ENCODE data around the gene ERAL1.

DNA sequence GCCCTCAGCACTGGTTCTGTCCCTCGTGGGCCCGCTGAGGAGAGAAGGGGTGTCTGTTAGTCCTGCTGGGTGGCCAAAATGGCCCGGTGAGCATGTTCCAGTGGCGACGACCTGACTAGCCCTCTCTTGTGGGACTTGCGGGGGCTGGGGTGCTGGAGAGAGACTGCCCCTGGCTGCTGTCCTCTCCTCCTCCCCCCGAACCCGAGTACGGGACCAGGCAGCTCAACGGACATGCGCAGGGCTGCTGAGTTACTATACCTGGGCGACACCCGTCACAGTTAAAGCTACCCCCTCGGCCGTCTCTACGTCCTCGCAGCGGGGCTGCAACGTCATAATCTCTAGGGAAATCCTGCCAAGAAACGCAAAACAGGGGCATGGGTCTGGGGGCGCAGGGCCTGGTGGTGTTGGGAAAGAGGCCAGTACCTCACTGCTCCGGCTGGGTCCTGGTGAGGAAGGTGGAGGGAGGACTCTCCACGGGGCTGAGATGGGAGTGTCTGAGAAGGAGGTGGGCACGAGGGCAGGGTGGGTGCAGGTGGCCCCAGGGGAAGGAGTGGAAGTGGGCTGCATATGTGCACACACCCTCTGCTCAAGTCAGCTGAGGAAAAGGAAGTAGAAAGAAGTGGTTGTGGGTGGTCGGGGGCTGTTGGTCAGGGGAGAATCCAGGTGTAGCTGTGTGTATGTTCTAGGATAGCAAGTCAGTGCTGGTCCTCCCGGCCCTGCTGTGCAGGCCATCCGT lies 29.3 kb downstream of the ERAL1 start:
- TF ChIP-seq, protein P1, sequence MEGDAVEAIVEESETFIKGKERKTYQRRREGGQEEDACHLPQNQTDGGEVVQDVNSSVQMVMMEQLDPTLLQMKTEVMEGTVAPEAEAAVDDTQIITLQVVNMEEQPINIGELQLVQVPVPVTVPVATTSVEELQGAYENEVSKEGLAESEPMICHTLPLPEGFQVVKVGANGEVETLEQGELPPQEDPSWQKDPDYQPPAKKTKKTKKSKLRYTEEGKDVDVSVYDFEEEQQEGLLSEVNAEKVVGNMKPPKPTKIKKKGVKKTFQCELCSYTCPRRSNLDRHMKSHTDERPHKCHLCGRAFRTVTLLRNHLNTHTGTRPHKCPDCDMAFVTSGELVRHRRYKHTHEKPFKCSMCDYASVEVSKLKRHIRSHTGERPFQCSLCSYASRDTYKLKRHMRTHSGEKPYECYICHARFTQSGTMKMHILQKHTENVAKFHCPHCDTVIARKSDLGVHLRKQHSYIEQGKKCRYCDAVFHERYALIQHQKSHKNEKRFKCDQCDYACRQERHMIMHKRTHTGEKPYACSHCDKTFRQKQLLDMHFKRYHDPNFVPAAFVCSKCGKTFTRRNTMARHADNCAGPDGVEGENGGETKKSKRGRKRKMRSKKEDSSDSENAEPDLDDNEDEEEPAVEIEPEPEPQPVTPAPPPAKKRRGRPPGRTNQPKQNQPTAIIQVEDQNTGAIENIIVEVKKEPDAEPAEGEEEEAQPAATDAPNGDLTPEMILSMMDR (conservative IDR thresholded peaks at IDR 0.05; ENCODE audit: low read length): no peak
- TF ChIP-seq EZH2phosphoT487 (IDR thresholded peaks at IDR 0.05; ENCODE audit: borderline replicate concordance, low read depth, low read length): no peak

Data from OCI-LY7 (cell line).